ENCODE measurements around the gene ETAA1. TPM values are rescaled to one million over a fixed set of nuclear protein-coding genes. Genes with fewer than 3 reads are reported as not detected.
A peak's percentile ranks its signal among the peaks of the same experiment; 100 is the strongest.

ETAA1 gene
- total and polyA plus RNA-seq, 12 donors = 3.7 to 9.3 (median 5.4) TPM

GRCh38 chr2:67399144-67399543, 2.0 kb downstream of the ETAA1 start:
- no peaks in the 10 kb centered on the region for H3K27me3 ChIP-seq
- no peaks in the 10 kb centered on the region for H3K9me3 ChIP-seq
- intact Hi-C loops (cut with DNase I) = loop anchor here in 2 of 10 donors (5.0 to 10.0 kb wide), 2 partner anchors 964 to 967 kb away; partner anchors contain the start of gene MEIS1 (in 1 of the 2)
- no peak overlapping the region for H3K4me3 ChIP-seq
- peaks cover 0 to 39% (median 20%) of the 10 kb centered on the region in 9 donors for H3K4me1 ChIP-seq
- no peak overlapping the region for H3K27ac ChIP-seq
- no peak for DNase-seq
- H3K36me3 ChIP-seq = peaks cover 0 to 43% (median 8%) of the 10 kb centered on the region in 9 donors
- WGBS, 2 donors = 89 to 91% methylated on average over 2 of the region's 2 CpGs
- ATAC-seq = no peak
- TF ChIP-seq CTCF (IDR thresholded peaks at IDR 0.05) = no peak

GRCh38 chr2:67399831-67400489, 2.8 kb downstream of the ETAA1 start:
- Histone ChIP-seq H3K36me3 (peaks cover 0 to 51% (median 13%) of the 10 kb centered on the region in 9 donors), H3K27ac (peak overlapping the region in 1 of 10 donors; percentile 14), H3K4me3 (no peak overlapping the region), H3K27me3 (no peaks in the 10 kb centered on the region), H3K4me1 (peaks cover 0 to 39% (median 20%) of the 10 kb centered on the region in 9 donors), H3K9me3 (no peaks in the 10 kb centered on the region)
- ATAC-seq (no peak), DNase-seq (no peak)
- intact Hi-C loops (cut with DNase I) = loop anchor here in 2 of 10 donors (5.0 to 10.0 kb wide), 2 partner anchors 965 to 968 kb away; partner anchors contain the start of gene MEIS1 (in 1 of the 2)
- TF ChIP-seq CTCF (IDR thresholded peaks at IDR 0.05) = no peak
- WGBS, 2 donors = 48 to 55% methylated on average over 3 of the region's 3 CpGs

- WGBS, 2 donors = 94 to 96% methylated on average over 4 of the region's 4 CpGs
- DNase-seq (no peak), ATAC-seq (no peak)
- no peaks in the 10 kb centered on the region for H3K9me3 ChIP-seq
- H3K27ac ChIP-seq = no peak overlapping the region
- H3K27me3 ChIP-seq = no peaks in the 10 kb centered on the region
- H3K36me3 ChIP-seq = peaks cover 0 to 60% (median 16%) of the 10 kb centered on the region in 9 donors
- H3K4me3 ChIP-seq = no peak overlapping the region
- intact Hi-C loops (cut with DNase I) = no loop called here
- H3K4me1 ChIP-seq = peaks cover 0 to 39% (median 21%) of the 10 kb centered on the region in 9 donors
- no peak for TF ChIP-seq CTCF (IDR thresholded peaks at IDR 0.05)
These were observed 3.7 kb downstream of the ETAA1 start for GRCh38 chr2:67400560-67401485.

GRCh38 chr2:67408346-67408745, 11.2 kb downstream of the ETAA1 start:
- no peak for TF ChIP-seq CTCF (IDR thresholded peaks at IDR 0.05)
- ATAC-seq (no peak), DNase-seq (no peak)
- Histone ChIP-seq H3K4me1 (peaks cover 0 to 6% (median 0%) of the 10 kb centered on the region in 9 donors), H3K36me3 (peaks cover 0 to 83% (median 19%) of the 10 kb centered on the region in 9 donors), H3K4me3 (no peak overlapping the region), H3K27ac (no peak overlapping the region), H3K9me3 (no peaks in the 10 kb centered on the region), H3K27me3 (no peaks in the 10 kb centered on the region)
- intact Hi-C loops (cut with DNase I) = no loop called here
